ENCODE results near the gene TAMALIN. TPM values are rescaled to one million over a fixed set of nuclear protein-coding genes. Genes with fewer than 3 reads are reported as not detected.

The TAMALIN gene
- total RNA-seq, 2 experiments from 2014 or later = 495 to 525 TPM

DNA sequence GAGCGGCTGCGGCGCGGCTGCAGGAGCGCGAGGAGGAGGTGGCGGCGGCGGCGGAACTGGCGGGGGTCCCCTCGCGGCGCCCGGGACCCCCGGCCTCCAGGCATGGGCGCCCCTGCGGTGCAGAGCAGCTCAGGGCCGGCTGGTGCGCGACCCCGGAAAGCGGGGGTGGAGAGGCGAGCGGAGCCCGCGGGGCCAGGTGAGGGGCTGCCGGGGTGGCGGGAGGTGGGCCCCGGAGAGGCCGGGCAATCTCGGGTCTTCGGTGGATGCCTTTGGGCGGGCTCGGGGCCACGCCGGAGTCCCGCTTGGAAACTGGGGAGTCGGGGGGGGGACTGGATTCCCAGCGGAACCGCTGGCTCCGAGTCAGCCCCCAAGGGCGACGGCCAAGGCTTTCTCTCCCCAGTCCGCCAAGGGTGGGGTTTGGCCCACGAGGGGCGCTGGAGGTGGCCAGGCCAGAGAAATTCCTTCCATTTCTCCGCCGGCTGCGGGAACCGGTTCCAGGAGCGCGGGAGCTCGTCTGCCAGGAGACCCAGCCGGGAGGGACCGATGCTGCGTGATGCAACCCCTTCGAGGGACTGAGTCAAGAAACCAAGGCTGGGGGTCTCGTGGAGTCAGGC, 30.6 kb downstream of the TAMALIN start:
- Mint-ChIP-seq H3K4me1 (ENCODE audit: low read depth) (peaks cover 53% of the 10 kb centered on the region), H3K27me3 (no peaks in the 10 kb centered on the region), H3K36me3 (ENCODE audit: low read depth) (no peaks in the 10 kb centered on the region), H3K27ac (no peak overlapping the region), H3K9me3 (no peaks in the 10 kb centered on the region), H3K4me3 (peak overlapping the region; percentile 34)
- TF ChIP-seq, protein P1, sequence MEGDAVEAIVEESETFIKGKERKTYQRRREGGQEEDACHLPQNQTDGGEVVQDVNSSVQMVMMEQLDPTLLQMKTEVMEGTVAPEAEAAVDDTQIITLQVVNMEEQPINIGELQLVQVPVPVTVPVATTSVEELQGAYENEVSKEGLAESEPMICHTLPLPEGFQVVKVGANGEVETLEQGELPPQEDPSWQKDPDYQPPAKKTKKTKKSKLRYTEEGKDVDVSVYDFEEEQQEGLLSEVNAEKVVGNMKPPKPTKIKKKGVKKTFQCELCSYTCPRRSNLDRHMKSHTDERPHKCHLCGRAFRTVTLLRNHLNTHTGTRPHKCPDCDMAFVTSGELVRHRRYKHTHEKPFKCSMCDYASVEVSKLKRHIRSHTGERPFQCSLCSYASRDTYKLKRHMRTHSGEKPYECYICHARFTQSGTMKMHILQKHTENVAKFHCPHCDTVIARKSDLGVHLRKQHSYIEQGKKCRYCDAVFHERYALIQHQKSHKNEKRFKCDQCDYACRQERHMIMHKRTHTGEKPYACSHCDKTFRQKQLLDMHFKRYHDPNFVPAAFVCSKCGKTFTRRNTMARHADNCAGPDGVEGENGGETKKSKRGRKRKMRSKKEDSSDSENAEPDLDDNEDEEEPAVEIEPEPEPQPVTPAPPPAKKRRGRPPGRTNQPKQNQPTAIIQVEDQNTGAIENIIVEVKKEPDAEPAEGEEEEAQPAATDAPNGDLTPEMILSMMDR (IDR thresholded peaks at IDR 0.05) = no peak
- H3K27ac ChIP-seq (ENCODE audit: low read depth in 1 of 2, low read length in 2 of 2) = no peak overlapping the region
- H3K36me3 ChIP-seq (ENCODE audit: insufficient read depth, low read length) = no peaks in the 10 kb centered on the region
- no peak for ATAC-seq (ENCODE audit: poor library complexity)
- no peaks in the 10 kb centered on the region for H3K27me3 ChIP-seq (ENCODE audit: control insufficient read depth in 1 of 2, insufficient read depth in 2 of 2, low read length in 2 of 2)
- peak overlapping the region; percentile 45 for H3K4me3 ChIP-seq (ENCODE audit: low read length)
- intact Hi-C loops (cut with DNase I, micrococcal nuclease) = loop anchor here in 1 of 2 experiments (2.0 kb wide), 1 partner anchor 13 kb away; the partner anchor contains the start of gene NR4A1
- ChIA-PET POLR2A (interaction anchor here (0.9 to 3.3 kb wide), 4 partner anchors 12 to 44 kb away, joined by 3 to 15 read pairs (median 6); partner anchors contain the start of genes ATG101 and NR4A1), CTCF (interaction anchor here (0.6 to 9.8 kb wide), 4 partner anchors 13 to 32 kb away, joined by 3 to 89 read pairs (median 4); partner anchors contain the start of genes ATG101 and NR4A1)
- no peak for DNase-seq
- H3K9me3 ChIP-seq (ENCODE audit: control insufficient read depth in 1 of 2, insufficient read depth in 1 of 2, low read length in 2 of 2) = no peaks in the 10 kb centered on the region
- H3K4me1 ChIP-seq (ENCODE audit: insufficient read depth, low read length) = peaks cover 55% of the 10 kb centered on the region

DNA sequence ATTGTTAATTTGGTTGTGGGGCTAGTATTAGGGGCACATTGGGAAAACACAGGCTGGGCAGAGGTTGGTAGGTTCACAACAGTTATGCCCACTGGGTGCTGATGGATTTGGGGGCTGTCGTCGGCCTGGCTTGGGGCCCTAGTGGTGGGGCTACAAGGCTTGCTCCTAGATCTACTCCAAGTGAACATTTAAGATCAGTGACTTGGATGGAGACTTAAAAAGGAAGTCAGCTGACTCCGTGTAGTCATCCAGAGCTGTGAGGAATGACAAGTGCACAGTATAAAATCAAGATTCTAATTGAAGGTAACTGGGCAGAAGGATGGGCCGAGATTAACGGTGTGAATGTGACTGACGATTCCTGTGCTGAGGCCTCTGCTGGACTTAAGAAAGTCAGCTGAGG, 31.7 kb downstream of the TAMALIN start:
- DNase-seq (no peak), ATAC-seq (ENCODE audit: poor library complexity) (no peak)
- no peaks in the 10 kb centered on the region for H3K36me3 ChIP-seq (ENCODE audit: insufficient read depth, low read length)
- Mint-ChIP-seq H3K9me3 (no peaks in the 10 kb centered on the region), H3K4me1 (ENCODE audit: low read depth) (peaks cover 48% of the 10 kb centered on the region), H3K36me3 (ENCODE audit: low read depth) (no peaks in the 10 kb centered on the region), H3K4me3 (peak overlapping the region; percentile 74), H3K27me3 (no peaks in the 10 kb centered on the region), H3K27ac (peak overlapping the region; percentile 89)
- H3K9me3 ChIP-seq (ENCODE audit: control insufficient read depth in 1 of 2, insufficient read depth in 1 of 2, low read length in 2 of 2) = no peaks in the 10 kb centered on the region
- intact Hi-C loops (cut with DNase I, micrococcal nuclease) = no loop called here
- TF ChIP-seq, protein P1 (IDR thresholded peaks at IDR 0.05) = no peak
- ChIA-PET CTCF (interaction anchor here (0.7 to 9.8 kb wide), 2 partner anchors 15 to 45 kb away, joined by 3 to 89 read pairs; no protein-coding TSS in a partner anchor), POLR2A (interaction anchor here (0.9 to 1.7 kb wide), 4 partner anchors 9 to 31 kb away, joined by 3 to 6 read pairs (median 4); partner anchors contain the start of genes ATG101 and NR4A1)
- H3K4me1 ChIP-seq (ENCODE audit: insufficient read depth, low read length) = peaks cover 50% of the 10 kb centered on the region
- no peak overlapping the region for H3K4me3 ChIP-seq (ENCODE audit: low read length)
- no peaks in the 10 kb centered on the region for H3K27me3 ChIP-seq (ENCODE audit: control insufficient read depth in 1 of 2, insufficient read depth in 2 of 2, low read length in 2 of 2)
- no peak overlapping the region for H3K27ac ChIP-seq (ENCODE audit: low read depth in 1 of 2, low read length in 2 of 2)

DNA sequence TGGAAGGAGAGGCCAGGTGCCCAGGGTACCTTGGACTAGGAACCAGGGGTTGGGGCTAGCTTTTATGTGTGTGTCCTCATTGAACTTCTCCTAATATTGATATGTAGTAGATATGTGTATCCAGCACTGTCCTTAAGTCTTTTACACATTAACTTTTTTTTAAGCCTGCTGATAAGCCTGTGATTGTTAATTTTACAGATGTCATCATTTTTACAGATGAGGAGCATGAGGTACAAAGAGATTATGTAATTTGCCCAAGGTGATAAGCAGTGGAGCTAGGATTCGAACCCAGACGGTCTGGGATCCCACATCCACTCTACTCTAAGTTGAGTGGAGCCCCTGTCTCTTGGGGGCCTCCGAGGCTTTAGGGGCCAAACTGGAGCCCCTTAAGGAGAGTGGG, 34.3 kb downstream of the TAMALIN start:
- H3K4me1 Mint-ChIP-seq (ENCODE audit: low read depth) = peaks cover 33% of the 10 kb centered on the region
- ChIA-PET POLR2A (interaction anchor here (1.1 kb wide), 1 partner anchor 10 kb away, joined by 5 read pairs; the partner anchor contains the start of gene NR4A1), CTCF (interaction anchor here (0.9 to 1.1 kb wide), 2 partner anchors 11 to 16 kb away, joined by 3 to 5 read pairs; no protein-coding TSS in a partner anchor)
- H3K27ac Mint-ChIP-seq = peak overlapping the region; percentile 42
- H3K36me3 Mint-ChIP-seq (ENCODE audit: low read depth) = no peaks in the 10 kb centered on the region
- no peak overlapping the region for H3K4me3 Mint-ChIP-seq
- intact Hi-C loops (cut with DNase I, micrococcal nuclease) = no loop called here
- H3K4me1 ChIP-seq (ENCODE audit: insufficient read depth, low read length) = peaks cover 47% of the 10 kb centered on the region
- peak overlapping the region in 1 of 2 donors; percentile 10 for H3K27ac ChIP-seq (ENCODE audit: low read depth in 1 of 2, low read length in 2 of 2)
- H3K27me3 ChIP-seq (ENCODE audit: control insufficient read depth in 1 of 2, insufficient read depth in 2 of 2, low read length in 2 of 2) = no peaks in the 10 kb centered on the region
- H3K4me3 ChIP-seq (ENCODE audit: low read length) = no peak overlapping the region
- H3K9me3 ChIP-seq (ENCODE audit: control insufficient read depth in 1 of 2, insufficient read depth in 1 of 2, low read length in 2 of 2) = no peaks in the 10 kb centered on the region
- no peaks in the 10 kb centered on the region for H3K27me3 Mint-ChIP-seq
- TF ChIP-seq, protein P1 (IDR thresholded peaks at IDR 0.05) = no peak
- DNase-seq (no peak), ATAC-seq (ENCODE audit: poor library complexity) (no peak)
- no peaks in the 10 kb centered on the region for H3K9me3 Mint-ChIP-seq
- no peaks in the 10 kb centered on the region for H3K36me3 ChIP-seq (ENCODE audit: insufficient read depth, low read length)
